GM23338 (cell line): ENCODE measurements around the gene ANKZF1. TPM values are rescaled to one million over a fixed set of nuclear protein-coding genes. Genes with fewer than 3 reads are reported as not detected.

Experiments used
- ATAC-seq: fragments of 200-7000 bp; cut with Tn5 transposase; 3 replicates; pipeline ENCODE4 v1.9.1; 2020
- DNase-seq: peaks from one replicate; pipeline ENCODE4 v3.0.0-alpha.2; 2015; ENCODE audit warnings: low spot score
- H2AFZ ChIP-seq: fragments of 200-600 bp; sonication (generic); 2 replicates; pipeline ENCODE4 v1.8.0; 2016; ENCODE audit warnings: antibody characterized with exemption, mild to moderate bottlenecking, moderate library complexity
- H3F3A ChIP-seq: fragments of 200-600 bp; sonication (generic); replicated peaks from 2 replicates; pipeline ENCODE4 v1.8.0; 2017; ENCODE audit warnings: antibody characterized with exemption, mixed run types, low read depth
- H3K27ac ChIP-seq: fragments of 200-600 bp; sonication (generic); 2 replicates; pipeline ENCODE4 v1.6.1; 2016; ENCODE audit warnings: low read depth
- H3K27me3 ChIP-seq: fragments of 200-600 bp; sonication (generic); 2 replicates; pipeline ENCODE4 v1.8.0; 2016; ENCODE audit warnings: mild to moderate bottlenecking, mixed run types, moderate library complexity; ENCODE audit not compliant: insufficient read depth
- H3K36me3 ChIP-seq: fragments of 200-600 bp; sonication (generic); 2 replicates; pipeline ENCODE4 v1.8.0; 2016; ENCODE audit warnings: mild to moderate bottlenecking; ENCODE audit not compliant: insufficient read depth
- H3K4me1 ChIP-seq: fragments of 200-600 bp; sonication (generic); 2 replicates; pipeline ENCODE4 v1.8.0; 2016; ENCODE audit warnings: mild to moderate bottlenecking, moderate library complexity; ENCODE audit not compliant: insufficient read depth
- H3K4me2 ChIP-seq: fragments of 200-600 bp; sonication (generic); 2 replicates; pipeline ENCODE4 v1.7.1; 2017; ENCODE audit warnings: mixed run types
- H3K4me3 ChIP-seq: fragments of 200-600 bp; sonication (generic); 2 replicates; pipeline ENCODE4 v1.6.1; 2016; ENCODE audit warnings: mixed run types
- H3K79me2 ChIP-seq: fragments of 200-600 bp; sonication (generic); replicated peaks from 2 replicates; pipeline ENCODE4 v1.8.0; 2017; ENCODE audit warnings: mild to moderate bottlenecking; ENCODE audit not compliant: insufficient read depth
- H3K9me2 ChIP-seq: fragments of 200-600 bp; sonication (generic); 2 replicates; pipeline ENCODE4 v1.8.0; 2017; ENCODE audit not compliant: insufficient read depth
- H4K20me1 ChIP-seq: fragments of 200-600 bp; sonication (generic); replicated peaks from 2 replicates; pipeline ENCODE4 v1.8.0; 2017; ENCODE audit warnings: mild to moderate bottlenecking; ENCODE audit not compliant: insufficient read depth
- H3K27ac Mint-ChIP-seq: 2 replicates; pipeline ENCODE4 v1.8.0; 2020; ENCODE audit warnings: inconsistent platforms, mild to moderate bottlenecking, moderate library complexity, mixed read lengths
- H3K27me3 Mint-ChIP-seq: 3 replicates; pipeline ENCODE4 v1.8.0; 2022; ENCODE audit warnings: low read depth, mild to moderate bottlenecking, moderate library complexity, mixed read lengths, inconsistent platforms; ENCODE audit not compliant: insufficient read depth, poor library complexity
- H3K36me3 Mint-ChIP-seq: 3 replicates; pipeline ENCODE4 v1.8.0; 2021; ENCODE audit warnings: low read depth, mild to moderate bottlenecking, inconsistent platforms, moderate library complexity, mixed read lengths
- H3K4me1 Mint-ChIP-seq: 3 replicates; pipeline ENCODE4 v1.8.0; 2020; ENCODE audit warnings: mild to moderate bottlenecking, inconsistent platforms, mixed read lengths
- H3K4me3 Mint-ChIP-seq: 3 replicates; pipeline ENCODE4 v1.8.0; 2021; ENCODE audit warnings: moderate library complexity, mild to moderate bottlenecking, inconsistent platforms, mixed read lengths
- H3K9me3 Mint-ChIP-seq: 3 replicates; pipeline ENCODE4 v1.8.0; 2020; ENCODE audit warnings: moderate library complexity, mild to moderate bottlenecking, inconsistent platforms, mixed read lengths
- CTCF ChIP-seq, 2 experiments: fragments of 200-600 bp in 1 of 2; sonication (generic) in 1 of 2; conservative IDR thresholded peaks; 2 replicates each; pipeline versions ENCODE4 v1.5.1 to v1.6.1; 2016 to 2017; ENCODE audit warnings: antibody characterized with exemption in 2 of 2, low read depth in 2 of 2, mild to moderate bottlenecking in 2 of 2, moderate library complexity in 1 of 2
- ETS1 ChIP-seq: IDR thresholded peaks from 2 replicates; pipeline ENCODE4 v1.6.1; 2016; ENCODE audit warnings: antibody characterized with exemption
- EZH2 ChIP-seq: fragments of 200-600 bp; sonication (generic); IDR thresholded peaks from one replicate; pipeline ENCODE4 v1.8.0; 2017; ENCODE audit warnings: antibody characterized with exemption, mild to moderate bottlenecking, low read depth; ENCODE audit not compliant: unreplicated experiment
- EZH2phosphoT487 ChIP-seq: fragments of 200-600 bp; sonication (generic); IDR thresholded peaks from one replicate; pipeline ENCODE4 v1.8.1; 2018; ENCODE audit warnings: antibody characterized with exemption; ENCODE audit not compliant: unreplicated experiment
- JUNB ChIP-seq: IDR thresholded peaks from one replicate; pipeline ENCODE4 v1.6.1; 2016; ENCODE audit warnings: antibody characterized with exemption; ENCODE audit not compliant: unreplicated experiment
- POLR2AphosphoS5 ChIP-seq: IDR thresholded peaks from 2 replicates; pipeline ENCODE4 v1.6.1; 2016; ENCODE audit warnings: antibody characterized with exemption, low read depth
- REST ChIP-seq: IDR thresholded peaks from one replicate; pipeline ENCODE4 v1.6.1; 2018; ENCODE audit warnings: antibody characterized with exemption; ENCODE audit not compliant: unreplicated experiment
- STAT1 ChIP-seq: IDR thresholded peaks from one replicate; pipeline ENCODE4 v1.6.1; 2016; ENCODE audit warnings: antibody characterized with exemption; ENCODE audit not compliant: unreplicated experiment
- ZNF114 ChIP-seq: fragments of 250-450 bp; sonication (Bioruptor Pico); IDR thresholded peaks from 2 replicates; pipeline ENCODE4 v1.5.0; 2020; ENCODE audit warnings: mild to moderate bottlenecking, moderate library complexity
- ZNF331 ChIP-seq: fragments of 250-450 bp; sonication (Bioruptor Pico); IDR thresholded peaks from 2 replicates; pipeline ENCODE4 v1.5.0; 2020; ENCODE audit warnings: low read depth, mild to moderate bottlenecking, moderate library complexity
- ZNF462 ChIP-seq: fragments of 250-450 bp; sonication (Bioruptor Pico); IDR thresholded peaks from 2 replicates; pipeline ENCODE4 v1.5.0; 2020; ENCODE audit warnings: mild to moderate bottlenecking, moderate library complexity
- polyA plus RNA-seq: library from polyadenylated mRNA; unstranded; fragments of >200 nt; fragmentation: Nextera tagmentation; extraction: Ambion mirVana; gene quantifications from 2 replicates; pipeline ENCODE4 v1.2.1, GENCODE V29; 2016
- total RNA-seq: library from RNA; depleted of rRNA; stranded (reverse); fragments of >200 nt; shearing (Covaris generic); gene quantifications from 2 replicates; pipeline ENCODE4 v1.2.3, GENCODE V29; 2014

ANKZF1 gene
- total and polyA plus RNA-seq, 2 experiments from 2014 or later, result 29.9 to 61.9 TPM

GRCh38 chr2:219181531-219181930, 48.1 kb upstream of the ANKZF1 start:
- no peaks in the 10 kb centered on the region for H3K27me3 ChIP-seq
- H4K20me1 ChIP-seq, result no peaks in the 10 kb centered on the region; the same call in 1 of the 2 replicates
- H3K4me2 ChIP-seq, result no peak overlapping the region
- H2AFZ ChIP-seq, result no peak overlapping the region
- no peak for DNase-seq
- no peak overlapping the region for H3K27ac ChIP-seq
- H3K79me2 ChIP-seq, result peaks cover 7% of the 10 kb centered on the region
- H3K4me3 ChIP-seq, result no peak overlapping the region
- H3K9me2 ChIP-seq, result no peaks in the 10 kb centered on the region
- TF ChIP-seq ETS1 (no peak), EZH2 (no peak), POLR2AphosphoS5 (no peak), ZNF462 (CRISPR knock-in tag) (no peak), STAT1 (no peak), ZNF114 (CRISPR knock-in tag) (no peak), ZNF331 (CRISPR knock-in tag) (no peak), EZH2phosphoT487 (no peak), JUNB (no peak), CTCF (conservative IDR thresholded peaks at IDR 0.05; ENCODE audit: low read depth in 2 of 2) (no peak), REST (no peak)
- peaks cover 5% of the 10 kb centered on the region for H3K27me3 Mint-ChIP-seq
- no peaks in the 10 kb centered on the region for H3K36me3 ChIP-seq
- peaks cover 30% of the 10 kb centered on the region for H3K36me3 Mint-ChIP-seq
- no peak for ATAC-seq
- H3K27ac Mint-ChIP-seq, result no peak overlapping the region
- no peaks in the 10 kb centered on the region; the same call in 2 of the 3 replicates for H3K9me3 Mint-ChIP-seq
- peaks cover 7% of the 10 kb centered on the region for H3K4me1 ChIP-seq
- peaks cover 8% of the 10 kb centered on the region; the same call in 2 of the 3 replicates for H3K4me1 Mint-ChIP-seq
- H3F3A ChIP-seq, result peaks cover 15% of the 10 kb centered on the region
- H3K4me3 Mint-ChIP-seq, result no peak overlapping the region
